Karpas-422 (cell line): ENCODE data around the gene SLC17A5. TPM values are rescaled to one million over a fixed set of nuclear protein-coding genes. Genes with fewer than 3 reads are reported as not detected.

ENCODE experiments used
- DNase-seq: peaks from one replicate; pipeline ENCODE4 v3.0.0-alpha.2; 2015
- H2AFZ ChIP-seq: fragments of 200-600 bp; sonication (generic); 2 replicates; pipeline ENCODE4 v1.6.1; 2014; ENCODE audit warnings: antibody characterized with exemption, low read length, mixed read lengths
- H3K27ac ChIP-seq: fragments of 200-600 bp; sonication (generic); 2 replicates; pipeline ENCODE4 v1.5.1; 2014; ENCODE audit warnings: mild to moderate bottlenecking, low read length, moderate library complexity
- H3K27me3 ChIP-seq: fragments of 200-600 bp; sonication (generic); 2 replicates; pipeline ENCODE4 v1.6.1; 2014; ENCODE audit warnings: low read length, mixed read lengths
- H3K36me3 ChIP-seq: fragments of 200-600 bp; sonication (generic); 2 replicates; pipeline ENCODE4 v1.6.1; 2014; ENCODE audit warnings: low read length, mixed read lengths; ENCODE audit not compliant: insufficient read depth
- H3K4me1 ChIP-seq: fragments of 200-600 bp; sonication (generic); 2 replicates; pipeline ENCODE4 v1.6.1; 2014; ENCODE audit warnings: mild to moderate bottlenecking, low read length, mixed read lengths
- H3K4me2 ChIP-seq: fragments of 200-600 bp; sonication (generic); 2 replicates; pipeline ENCODE4 v1.6.1; 2014; ENCODE audit warnings: low read length, low read depth, mild to moderate bottlenecking; ENCODE audit not compliant: poor library complexity, severe bottlenecking
- H3K4me3 ChIP-seq: fragments of 200-600 bp; sonication (generic); 2 replicates; pipeline ENCODE4 v1.5.1; 2014; ENCODE audit warnings: mild to moderate bottlenecking, antibody characterized with exemption, low read length, mixed read lengths
- H3K79me2 ChIP-seq: fragments of 200-600 bp; sonication (generic); 2 replicates; pipeline ENCODE4 v1.6.1; 2014; ENCODE audit warnings: mild to moderate bottlenecking, low read length, mixed read lengths
- H3K9ac ChIP-seq: fragments of 200-600 bp; sonication (generic); 2 replicates; pipeline ENCODE4 v1.6.0; 2014; ENCODE audit warnings: low read length
- H3K9me2 ChIP-seq: fragments of 200-600 bp; sonication (generic), shearing (Covaris generic); replicated peaks from 2 replicates; pipeline ENCODE4 v1.6.0; 2014; ENCODE audit warnings: mild to moderate bottlenecking, low read length, moderate library complexity; ENCODE audit not compliant: insufficient read depth
- H3K9me3 ChIP-seq: fragments of 300-700, 200-600 bp; sonication (generic); 2 replicates; pipeline ENCODE4 v1.6.1; 2014; ENCODE audit warnings: low read length, mixed read lengths
- H4K20me1 ChIP-seq: fragments of 200-600 bp; sonication (generic); 2 replicates; pipeline ENCODE4 v1.6.1; 2014; ENCODE audit warnings: mild to moderate bottlenecking, antibody characterized with exemption, low read length, low read depth; ENCODE audit not compliant: insufficient read depth
- total RNA-seq: library from RNA; depleted of rRNA; stranded (reverse); fragments of >200 nt; shearing (Covaris generic); gene quantifications from 2 replicates; pipeline ENCODE4 v1.2.3, GENCODE V29; 2014; ENCODE audit warnings: low replicate concordance

Gene SLC17A5
- total RNA-seq, 1 experiment from 2014 or later: 10.1 TPM

GRCh38 chr6:73675466-73676098 is 21.8 kb upstream of the SLC17A5 start:
- H3K27me3 ChIP-seq: no peaks in the 10 kb centered on the region
- no peak overlapping the region for H3K27ac ChIP-seq
- no peaks in the 10 kb centered on the region for H3K9me2 ChIP-seq
- no peaks in the 10 kb centered on the region for H3K9me3 ChIP-seq
- DNase-seq: peak; percentile 85
- H3K9ac ChIP-seq: no peak overlapping the region
- H3K4me3 ChIP-seq: no peak overlapping the region
- H2AFZ ChIP-seq: no peak overlapping the region
- no peaks in the 10 kb centered on the region for H3K36me3 ChIP-seq
- no peaks in the 10 kb centered on the region for H3K79me2 ChIP-seq
- no peak overlapping the region for H3K4me2 ChIP-seq
- no peaks in the 10 kb centered on the region for H3K4me1 ChIP-seq
- no peaks in the 10 kb centered on the region for H4K20me1 ChIP-seq

- no peaks in the 10 kb centered on the region for H3K36me3 ChIP-seq
- no peak overlapping the region for H3K9ac ChIP-seq
Measured at GRCh38 chr6:73671911-73672685, 18.3 kb upstream of the SLC17A5 start.

GRCh38 chr6:73669005-73669404 is 15.2 kb upstream of the SLC17A5 start:
- H3K27ac ChIP-seq: no peak overlapping the region
- H3K27me3 ChIP-seq: no peaks in the 10 kb centered on the region
- H3K4me2 ChIP-seq: no peak overlapping the region

More at GRCh38 chr6:73671911-73672685, 18.3 kb upstream of the SLC17A5 start:
- Histone ChIP-seq H3K27ac (no peak overlapping the region), H2AFZ (no peak overlapping the region), H3K79me2 (no peaks in the 10 kb centered on the region), H3K9me3 (no peaks in the 10 kb centered on the region), H3K27me3 (no peaks in the 10 kb centered on the region), H4K20me1 (no peaks in the 10 kb centered on the region), H3K4me2 (no peak overlapping the region), H3K4me1 (no peaks in the 10 kb centered on the region), H3K9me2 (no peaks in the 10 kb centered on the region), H3K4me3 (no peak overlapping the region)
- DNase-seq: no peak

GRCh38 chr6:73667798-73668197 is 14.0 kb upstream of the SLC17A5 start:
- H3K27ac ChIP-seq: no peak overlapping the region
- H3K36me3 ChIP-seq: no peaks in the 10 kb centered on the region
- H3K79me2 ChIP-seq: no peaks in the 10 kb centered on the region
- no peaks in the 10 kb centered on the region for H3K9me3 ChIP-seq
- no peaks in the 10 kb centered on the region for H3K9me2 ChIP-seq
- no peak overlapping the region for H3K4me3 ChIP-seq
- no peak overlapping the region for H3K4me2 ChIP-seq
- H3K9ac ChIP-seq: no peak overlapping the region
- H2AFZ ChIP-seq: no peak overlapping the region
- H3K4me1 ChIP-seq: no peaks in the 10 kb centered on the region
- H3K27me3 ChIP-seq: no peaks in the 10 kb centered on the region
- no peaks in the 10 kb centered on the region for H4K20me1 ChIP-seq
- no peak for DNase-seq

More at GRCh38 chr6:73669005-73669404, 15.2 kb upstream of the SLC17A5 start:
- Histone ChIP-seq H2AFZ (no peak overlapping the region), H3K4me3 (no peak overlapping the region), H3K79me2 (no peaks in the 10 kb centered on the region), H3K36me3 (no peaks in the 10 kb centered on the region), H3K4me1 (no peaks in the 10 kb centered on the region), H3K9me3 (no peaks in the 10 kb centered on the region), H3K9ac (no peak overlapping the region), H4K20me1 (no peaks in the 10 kb centered on the region), H3K9me2 (no peaks in the 10 kb centered on the region)
- DNase-seq: peak; percentile 9

GRCh38 chr6:73666393-73666792 is 12.6 kb upstream of the SLC17A5 start:
- Histone ChIP-seq H3K9me2 (no peaks in the 10 kb centered on the region), H2AFZ (no peak overlapping the region), H3K9ac (no peak overlapping the region), H3K27ac (no peak overlapping the region), H3K9me3 (no peaks in the 10 kb centered on the region), H3K4me2 (no peak overlapping the region), H3K79me2 (no peaks in the 10 kb centered on the region), H4K20me1 (no peaks in the 10 kb centered on the region), H3K4me3 (no peak overlapping the region), H3K4me1 (no peaks in the 10 kb centered on the region), H3K36me3 (no peaks in the 10 kb centered on the region), H3K27me3 (no peaks in the 10 kb centered on the region)
- no peak for DNase-seq

- Histone ChIP-seq H3K4me2 (no peak overlapping the region), H3K36me3 (no peaks in the 10 kb centered on the region), H3K4me3 (no peak overlapping the region)
Measured at GRCh38 chr6:73665686-73666319, 12.0 kb upstream of the SLC17A5 start.

GRCh38 chr6:73664701-73665100 is 10.9 kb upstream of the SLC17A5 start:
- no peak overlapping the region for H3K4me2 ChIP-seq
- H3K9me3 ChIP-seq: no peaks in the 10 kb centered on the region
- H3K4me1 ChIP-seq: no peaks in the 10 kb centered on the region
- no peak overlapping the region for H3K9ac ChIP-seq
- DNase-seq: no peak
- H3K36me3 ChIP-seq: no peaks in the 10 kb centered on the region
- no peak overlapping the region for H3K4me3 ChIP-seq
- no peaks in the 10 kb centered on the region for H3K79me2 ChIP-seq
- no peak overlapping the region for H2AFZ ChIP-seq
- H3K27me3 ChIP-seq: no peaks in the 10 kb centered on the region
- H3K9me2 ChIP-seq: no peaks in the 10 kb centered on the region
- no peak overlapping the region for H3K27ac ChIP-seq
- H4K20me1 ChIP-seq: no peaks in the 10 kb centered on the region

More at GRCh38 chr6:73665686-73666319, 12.0 kb upstream of the SLC17A5 start:
- Histone ChIP-seq H3K9me3 (no peaks in the 10 kb centered on the region), H3K9ac (no peak overlapping the region), H3K27ac (no peak overlapping the region), H2AFZ (no peak overlapping the region), H3K4me1 (no peaks in the 10 kb centered on the region), H4K20me1 (no peaks in the 10 kb centered on the region), H3K9me2 (no peaks in the 10 kb centered on the region), H3K79me2 (no peaks in the 10 kb centered on the region), H3K27me3 (no peaks in the 10 kb centered on the region)
- no peak for DNase-seq

- no peaks in the 10 kb centered on the region for H3K27me3 ChIP-seq
- H3K36me3 ChIP-seq: no peaks in the 10 kb centered on the region
- no peak overlapping the region for H3K4me2 ChIP-seq
- peaks cover 12% of the 10 kb centered on the region for H3K79me2 ChIP-seq
- DNase-seq: no peak
- H3K4me3 ChIP-seq: no peak overlapping the region
- no peak overlapping the region for H3K27ac ChIP-seq
- H4K20me1 ChIP-seq: no peaks in the 10 kb centered on the region
- no peak overlapping the region for H3K9ac ChIP-seq
- no peaks in the 10 kb centered on the region for H3K9me2 ChIP-seq
- no peaks in the 10 kb centered on the region for H3K9me3 ChIP-seq
- peaks cover 17% of the 10 kb centered on the region for H3K4me1 ChIP-seq
- no peak overlapping the region for H2AFZ ChIP-seq
Measured at GRCh38 chr6:73657201-73657600, 3.4 kb upstream of the SLC17A5 start.
